ENCODE results near the gene BORCS5.

The BORCS5 gene

DNA sequence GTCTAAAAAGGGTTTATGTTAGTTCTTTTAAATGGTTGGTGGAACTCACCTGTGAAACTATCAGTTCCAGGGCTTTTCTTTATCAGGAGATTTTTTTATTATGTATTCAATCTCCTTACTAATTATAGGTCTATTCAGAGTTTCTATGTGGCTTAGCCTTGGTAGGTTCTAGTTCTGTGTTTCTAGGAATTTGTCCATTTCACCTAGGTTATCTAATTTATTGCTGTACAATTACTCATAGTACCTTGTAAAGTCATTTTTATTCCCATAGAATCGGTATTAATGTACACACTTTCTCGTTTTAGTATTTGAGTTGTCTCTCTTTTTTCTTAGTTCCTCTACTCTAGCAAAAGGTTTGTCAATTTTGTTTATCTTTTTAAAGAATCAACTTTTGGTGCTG, 59.0 kb downstream of the BORCS5 start:
- TF ChIP-seq REST (IDR thresholded peaks at IDR 0.05; ENCODE audit: insufficient read depth in 1 of 2, low read depth in 2 of 2, low read length in 2 of 2) (no peak), POLR2AphosphoS5 (IDR thresholded peaks at IDR 0.05; ENCODE audit: low read depth, low read length) (no peak), SIN3A (IDR thresholded peaks at IDR 0.05; ENCODE audit: borderline replicate concordance, insufficient read depth, low read length) (no peak), TAF1 (IDR thresholded peaks at IDR 0.05; ENCODE audit: borderline replicate concordance, insufficient read depth, low read length) (no peak), FOXP2 (optimal IDR thresholded peaks at IDR 0.05; ENCODE audit: borderline replicate concordance, extremely low read depth, extremely low read length, insufficient read depth) (no peak)

- TF ChIP-seq POLR2AphosphoS5 (IDR thresholded peaks at IDR 0.05; ENCODE audit: low read depth, low read length) (no peak), FOXP2 (optimal IDR thresholded peaks at IDR 0.05; ENCODE audit: borderline replicate concordance, extremely low read depth, extremely low read length, insufficient read depth) (no peak), SIN3A (IDR thresholded peaks at IDR 0.05; ENCODE audit: borderline replicate concordance, insufficient read depth, low read length) (no peak), TAF1 (IDR thresholded peaks at IDR 0.05; ENCODE audit: borderline replicate concordance, insufficient read depth, low read length) (no peak), REST (IDR thresholded peaks at IDR 0.05; ENCODE audit: insufficient read depth in 1 of 2, low read depth in 2 of 2, low read length in 2 of 2) (no peak)
Measured at GRCh38 chr12:12423367-12423766, 66.5 kb downstream of the BORCS5 start.

DNA sequence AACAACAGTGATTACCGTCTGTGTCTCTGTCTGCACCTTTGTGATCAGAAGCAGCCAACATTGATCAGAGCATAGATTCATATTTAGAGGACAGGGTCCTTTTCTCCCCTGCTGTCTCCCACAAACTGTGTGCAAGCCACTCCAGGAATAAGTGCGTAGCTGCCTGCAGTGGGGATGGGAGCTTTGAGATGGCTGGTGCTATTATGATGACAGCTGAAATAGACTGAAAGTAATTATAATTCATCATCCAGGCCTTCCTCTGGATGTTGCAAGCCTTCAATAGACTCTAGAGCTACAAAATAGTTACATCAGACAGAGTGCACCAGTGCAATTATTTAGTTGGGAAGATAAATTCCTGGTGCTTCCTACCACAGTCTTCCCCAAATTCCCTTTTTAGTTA, 68.1 kb downstream of the BORCS5 start:
- TF ChIP-seq SIN3A (IDR thresholded peaks at IDR 0.05; ENCODE audit: borderline replicate concordance, insufficient read depth, low read length) (no peak), TAF1 (IDR thresholded peaks at IDR 0.05; ENCODE audit: borderline replicate concordance, insufficient read depth, low read length) (no peak), REST (IDR thresholded peaks at IDR 0.05; ENCODE audit: insufficient read depth in 1 of 2, low read depth in 2 of 2, low read length in 2 of 2) (no peak), FOXP2 (optimal IDR thresholded peaks at IDR 0.05; ENCODE audit: borderline replicate concordance, extremely low read depth, extremely low read length, insufficient read depth) (no peak), POLR2AphosphoS5 (IDR thresholded peaks at IDR 0.05; ENCODE audit: low read depth, low read length) (no peak)

GRCh38 chr12:12425616-12426015, 68.7 kb downstream of the BORCS5 start:
- TF ChIP-seq FOXP2 (optimal IDR thresholded peaks at IDR 0.05; ENCODE audit: borderline replicate concordance, extremely low read depth, extremely low read length, insufficient read depth) = no peak
- no peak for TF ChIP-seq SIN3A (IDR thresholded peaks at IDR 0.05; ENCODE audit: borderline replicate concordance, insufficient read depth, low read length)
- no peak for TF ChIP-seq REST (IDR thresholded peaks at IDR 0.05; ENCODE audit: insufficient read depth in 1 of 2, low read depth in 2 of 2, low read length in 2 of 2)
- TF ChIP-seq POLR2AphosphoS5 (IDR thresholded peaks at IDR 0.05; ENCODE audit: low read depth, low read length) = no peak
- no peak for TF ChIP-seq TAF1 (IDR thresholded peaks at IDR 0.05; ENCODE audit: borderline replicate concordance, insufficient read depth, low read length)

DNA sequence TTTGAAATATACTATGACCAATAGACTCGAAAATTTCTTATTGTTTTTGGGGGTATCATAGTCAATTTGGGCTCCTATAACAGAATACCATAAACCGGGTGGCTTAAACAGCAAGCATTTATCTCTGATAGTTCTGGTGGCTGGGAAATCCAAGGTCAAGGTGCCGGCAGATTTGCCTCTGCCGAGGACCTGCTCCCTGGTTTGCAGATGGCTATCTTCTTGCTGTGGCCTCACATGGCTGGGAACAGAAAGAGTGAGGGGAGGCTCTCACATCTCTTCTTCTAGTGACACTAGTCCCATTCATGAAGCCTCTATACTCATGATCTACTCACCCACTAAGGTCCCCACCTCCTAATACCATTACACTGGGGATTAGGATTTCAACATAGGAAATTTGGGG, 70.7 kb downstream of the BORCS5 start:
- no peak for TF ChIP-seq REST (IDR thresholded peaks at IDR 0.05; ENCODE audit: insufficient read depth in 1 of 2, low read depth in 2 of 2, low read length in 2 of 2)
- no peak for TF ChIP-seq POLR2AphosphoS5 (IDR thresholded peaks at IDR 0.05; ENCODE audit: low read depth, low read length)
- no peak for TF ChIP-seq FOXP2 (optimal IDR thresholded peaks at IDR 0.05; ENCODE audit: borderline replicate concordance, extremely low read depth, extremely low read length, insufficient read depth)
- TF ChIP-seq TAF1 (IDR thresholded peaks at IDR 0.05; ENCODE audit: borderline replicate concordance, insufficient read depth, low read length) = no peak
- no peak for TF ChIP-seq SIN3A (IDR thresholded peaks at IDR 0.05; ENCODE audit: borderline replicate concordance, insufficient read depth, low read length)

Data from PFSK-1 (cell line).